H9 (cell line): Measurements from ENCODE around the gene PARP9. TPM values are rescaled to one million over a fixed set of nuclear protein-coding genes. Genes with fewer than 3 reads are reported as not detected.
"Not testable (repeated sequence)": the region's sequence is repeated elsewhere in the genome, so short reads cannot be mapped to it uniquely, and the experiment has no call there.

Experiments used
- DNase-seq: peaks from one replicate; pipeline ENCODE4 v3.0.0-alpha.2; 2017
- H2AFZ ChIP-seq: one replicate; pipeline ENCODE4 v1.6.1; 2013; ENCODE audit warnings: mild to moderate bottlenecking, low read length, control low read depth, moderate library complexity
- H2AK5ac ChIP-seq: 2 replicates; pipeline ENCODE4 v1.6.1; 2013; ENCODE audit warnings: low read length, control low read depth, mixed read lengths; ENCODE audit not compliant: insufficient read length
- H2BK120ac ChIP-seq: one replicate; pipeline ENCODE4 v1.6.1; 2013; ENCODE audit warnings: low read depth, mild to moderate bottlenecking, low read length, control low read depth, inconsistent platforms; ENCODE audit not compliant: poor library complexity, severe bottlenecking
- H2BK12ac ChIP-seq: 2 replicates; pipeline ENCODE4 v1.6.1; 2013; ENCODE audit warnings: low read length, control low read depth, mixed read lengths, low read depth; ENCODE audit not compliant: insufficient read length
- H2BK15ac ChIP-seq: 2 replicates; pipeline ENCODE4 v1.6.1; 2013; ENCODE audit warnings: low read depth, low read length, control low read depth
- H2BK20ac ChIP-seq: one replicate; pipeline ENCODE4 v1.6.1; 2013; ENCODE audit warnings: low read depth, mild to moderate bottlenecking, low read length, control low read depth, inconsistent platforms; ENCODE audit not compliant: poor library complexity, severe bottlenecking
- H2BK5ac ChIP-seq: 2 replicates; pipeline ENCODE4 v1.6.1; 2013; ENCODE audit warnings: low read length, control low read depth, mixed read lengths; ENCODE audit not compliant: insufficient read length
- H3K14ac ChIP-seq: 2 replicates; pipeline ENCODE4 v1.6.1; 2013; ENCODE audit warnings: low read length, control low read depth; ENCODE audit not compliant: insufficient read depth
- H3K18ac ChIP-seq: 2 replicates; pipeline ENCODE4 v1.6.1; 2013; ENCODE audit warnings: low read depth, mild to moderate bottlenecking, mixed read lengths, low read length, control low read depth; ENCODE audit not compliant: insufficient read length
- H3K23ac ChIP-seq: 2 replicates; pipeline ENCODE4 v1.6.1; 2013; ENCODE audit warnings: low read length, control low read depth, mixed read lengths, low read depth; ENCODE audit not compliant: insufficient read length
- H3K23me2 ChIP-seq: 2 replicates; pipeline ENCODE4 v1.6.1; 2013; ENCODE audit warnings: low read depth, mild to moderate bottlenecking, mixed read lengths, low read length, control low read depth; ENCODE audit not compliant: insufficient read length, poor library complexity, severe bottlenecking
- H3K27ac ChIP-seq: 2 replicates; pipeline ENCODE4 v1.5.1; 2013; ENCODE audit warnings: low read length, control low read depth, mixed read lengths, low read depth; ENCODE audit not compliant: insufficient read length
- H3K27me3 ChIP-seq: 2 replicates; pipeline ENCODE4 v1.6.1; 2013; ENCODE audit warnings: low read length, control low read depth, inconsistent platforms; ENCODE audit not compliant: insufficient read depth
- H3K4ac ChIP-seq: 2 replicates; pipeline ENCODE4 v1.6.1; 2013; ENCODE audit warnings: low read depth, mild to moderate bottlenecking, control low read depth, inconsistent platforms, low read length, moderate library complexity
- H3K4me1 ChIP-seq: 2 replicates; pipeline ENCODE4 v1.6.1; 2013; ENCODE audit warnings: low read length, control low read depth, inconsistent platforms; ENCODE audit not compliant: insufficient read depth
- H3K4me2 ChIP-seq: 2 replicates; pipeline ENCODE4 v1.6.1; 2013; ENCODE audit warnings: low read length, control low read depth, mixed read lengths; ENCODE audit not compliant: insufficient read length, insufficient read depth
- H3K56ac ChIP-seq: 2 replicates; pipeline ENCODE4 v1.6.1; 2013; ENCODE audit warnings: low read depth, mild to moderate bottlenecking, mixed read lengths, low read length, control low read depth; ENCODE audit not compliant: insufficient read length
- H3K79me1 ChIP-seq: 2 replicates; pipeline ENCODE4 v1.6.1; 2013; ENCODE audit warnings: low read depth, mild to moderate bottlenecking, moderate library complexity, low read length, control low read depth, inconsistent platforms; ENCODE audit not compliant: insufficient read depth, poor library complexity, severe bottlenecking
- H3K79me2 ChIP-seq: 2 replicates; pipeline ENCODE4 v1.6.1; 2013; ENCODE audit warnings: low read length, control low read depth, inconsistent platforms; ENCODE audit not compliant: insufficient read depth
- H3K9ac ChIP-seq: 2 replicates; pipeline ENCODE4 v1.6.1; 2013; ENCODE audit warnings: low read length, control low read depth, mixed read lengths; ENCODE audit not compliant: insufficient read length; ENCODE audit errors: extremely low read depth
- H3K9me3 ChIP-seq: one replicate; pipeline ENCODE4 v1.6.1; 2013; ENCODE audit warnings: low read depth, low read length, inconsistent platforms; ENCODE audit not compliant: control insufficient read depth
- H3T11ph ChIP-seq: one replicate; pipeline ENCODE4 v1.6.1; 2013; ENCODE audit warnings: mild to moderate bottlenecking, low read length, control low read depth, inconsistent platforms
- H4K20me1 ChIP-seq: one replicate; pipeline ENCODE4 v1.6.1; 2013; ENCODE audit not compliant: control insufficient read depth, insufficient read length, insufficient read depth
- H4K5ac ChIP-seq: 2 replicates; pipeline ENCODE4 v1.6.1; 2013; ENCODE audit warnings: low read depth, mild to moderate bottlenecking, mixed read lengths, low read length, control low read depth; ENCODE audit not compliant: insufficient read length
- H4K8ac ChIP-seq: replicated peaks from 2 replicates; pipeline ENCODE4 v1.6.1; 2013; ENCODE audit warnings: low read length, control low read depth, mixed read lengths, low read depth; ENCODE audit not compliant: insufficient read length
- H4K91ac ChIP-seq: 2 replicates; pipeline ENCODE4 v1.6.1; 2013; ENCODE audit warnings: low read depth, mild to moderate bottlenecking, moderate library complexity, mixed read lengths, low read length, control low read depth; ENCODE audit not compliant: insufficient read length
- H3K27ac Mint-ChIP-seq, 3 experiments: 2 replicates in 2 of 3; 3 replicates in 1 of 3; pipeline ENCODE4 v1.8.0; 2020 to 2021; ENCODE audit warnings: mixed read lengths in 3 of 3, mild to moderate bottlenecking in 1 of 3, moderate library complexity in 1 of 3
- H3K27me3 Mint-ChIP-seq: 2 replicates; pipeline ENCODE4 v1.8.0; 2021; ENCODE audit warnings: low read depth, mild to moderate bottlenecking, moderate library complexity, mixed read lengths
- H3K36me3 Mint-ChIP-seq, 3 experiments: 2 replicates in 2 of 3; 3 replicates in 1 of 3; pipeline ENCODE4 v1.8.0; 2020 to 2021; ENCODE audit warnings: low read depth in 3 of 3, mixed read lengths in 3 of 3; ENCODE audit not compliant: insufficient read depth in 1 of 3
- H3K4me1 Mint-ChIP-seq, 2 experiments: 2 replicates each; pipeline ENCODE4 v1.8.0; 2020; ENCODE audit warnings: mixed read lengths in 2 of 2
- H3K4me3 Mint-ChIP-seq, 2 experiments: 2 replicates in 1 of 2; 3 replicates in 1 of 2; pipeline ENCODE4 v1.8.0; 2020 to 2021; ENCODE audit warnings: mild to moderate bottlenecking in 2 of 2, mixed read lengths in 2 of 2, moderate library complexity in 1 of 2
- H3K9me3 Mint-ChIP-seq, 2 experiments: 2 replicates in 1 of 2; 3 replicates in 1 of 2; pipeline ENCODE4 v1.8.0; 2020; ENCODE audit warnings: mild to moderate bottlenecking in 2 of 2, mixed read lengths in 2 of 2, moderate library complexity in 1 of 2
- WGBS: extraction: QIAGEN DNeasy Blood & Tissue Kit; methylation state at CpG from one replicate; pipeline ENCODE4 v1.1.7; 2013; ENCODE audit warnings: missing lambda C conversion rate, low lambda C conversion rate, mixed read lengths; ENCODE audit not compliant: insufficient read length; ENCODE audit errors: extremely low coverage; 5-methylcytosine and 5-hydroxymethylcytosine counted together
- total RNA-seq: library from RNA; stranded (reverse); gene quantifications from 2 replicates; pipeline ENCODE4 v1.2.1, GENCODE V29; 2021
- TF ChIP-seq, protein P1 (sequence below): fragments of 200-600 bp; sonication (generic); conservative IDR thresholded peaks from 3 replicates; pipeline ENCODE4 v1.8.0; 2021; ENCODE audit warnings: antibody characterized with exemption, mild to moderate bottlenecking

Gene PARP9
- total RNA-seq, 1 experiment from 2014 or later = 3.4 TPM

DNA sequence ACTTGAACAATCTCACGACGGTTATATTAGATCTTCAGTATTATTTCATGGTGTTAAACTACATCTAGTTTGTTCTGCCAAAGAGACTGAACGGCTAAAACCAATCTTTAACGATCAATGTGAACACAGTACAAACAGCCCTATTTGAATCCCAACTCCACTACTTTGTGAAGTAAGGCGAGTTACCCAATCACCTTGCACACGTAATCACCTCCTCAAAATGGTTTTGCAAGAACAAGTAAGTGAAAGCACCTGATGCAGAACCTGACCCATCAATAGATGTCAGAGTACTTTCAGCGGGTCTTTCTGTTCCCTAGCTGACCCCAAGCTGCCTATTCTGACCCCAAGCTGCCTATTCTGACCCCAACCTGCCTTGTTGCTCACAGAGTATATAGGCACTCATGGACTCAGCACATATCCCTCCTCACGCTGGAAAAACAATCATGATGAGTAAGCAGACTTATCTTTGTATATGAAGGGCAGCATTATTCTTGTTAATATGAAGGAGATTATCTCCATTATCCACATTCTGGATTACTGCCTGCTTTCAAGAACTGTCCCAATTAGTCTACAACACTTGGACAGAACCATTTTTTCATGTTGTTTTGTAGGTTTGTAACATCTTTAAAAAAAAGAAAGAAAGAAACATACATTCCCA lies 53.1 kb downstream of the PARP9 start:
- no peak overlapping the region for H4K8ac ChIP-seq
- no peak overlapping the region for H3K9ac ChIP-seq
- no peak overlapping the region for H3T11ph ChIP-seq
- no peak overlapping the region; a peak in 1 of 7 replicates for H3K27ac Mint-ChIP-seq
- H3K56ac ChIP-seq = no peak overlapping the region
- no CpG with 5 or more reads among the region's 8 CpGs for WGBS
- no peaks in the 10 kb centered on the region for H3K9me3 ChIP-seq
- H3K14ac ChIP-seq = no peak overlapping the region
- H3K18ac ChIP-seq = no peak overlapping the region
- H2AFZ ChIP-seq = no peak overlapping the region
- H2BK20ac ChIP-seq = no peak overlapping the region
- no peaks in the 10 kb centered on the region for H3K27me3 Mint-ChIP-seq
- DNase-seq = no peak
- H3K79me1 ChIP-seq = peaks cover 3% of the 10 kb centered on the region
- H3K4ac ChIP-seq = no peak overlapping the region
- peaks cover 28% of the 10 kb centered on the region for H3K79me2 ChIP-seq
- no peak overlapping the region for H3K23ac ChIP-seq
- no peak overlapping the region for H3K4me3 Mint-ChIP-seq
- H3K4me1 ChIP-seq = no peaks in the 10 kb centered on the region; the same call in 1 of the 2 replicates
- peaks cover 48 to 50% of the 10 kb centered on the region in 2 experiments for H3K4me1 Mint-ChIP-seq
- H3K9me3 Mint-ChIP-seq = peaks cover 0 to 3% of the 10 kb centered on the region in 2 experiments; a peak in 1 of 5 replicates
- H4K91ac ChIP-seq = no peak overlapping the region
- no peak overlapping the region for H2BK15ac ChIP-seq
- peaks cover 11% of the 10 kb centered on the region for H3K23me2 ChIP-seq
- H2AK5ac ChIP-seq = no peak overlapping the region
- H3K27ac ChIP-seq = no peak overlapping the region
- no peak overlapping the region for H3K4me2 ChIP-seq
- TF ChIP-seq, protein P1, sequence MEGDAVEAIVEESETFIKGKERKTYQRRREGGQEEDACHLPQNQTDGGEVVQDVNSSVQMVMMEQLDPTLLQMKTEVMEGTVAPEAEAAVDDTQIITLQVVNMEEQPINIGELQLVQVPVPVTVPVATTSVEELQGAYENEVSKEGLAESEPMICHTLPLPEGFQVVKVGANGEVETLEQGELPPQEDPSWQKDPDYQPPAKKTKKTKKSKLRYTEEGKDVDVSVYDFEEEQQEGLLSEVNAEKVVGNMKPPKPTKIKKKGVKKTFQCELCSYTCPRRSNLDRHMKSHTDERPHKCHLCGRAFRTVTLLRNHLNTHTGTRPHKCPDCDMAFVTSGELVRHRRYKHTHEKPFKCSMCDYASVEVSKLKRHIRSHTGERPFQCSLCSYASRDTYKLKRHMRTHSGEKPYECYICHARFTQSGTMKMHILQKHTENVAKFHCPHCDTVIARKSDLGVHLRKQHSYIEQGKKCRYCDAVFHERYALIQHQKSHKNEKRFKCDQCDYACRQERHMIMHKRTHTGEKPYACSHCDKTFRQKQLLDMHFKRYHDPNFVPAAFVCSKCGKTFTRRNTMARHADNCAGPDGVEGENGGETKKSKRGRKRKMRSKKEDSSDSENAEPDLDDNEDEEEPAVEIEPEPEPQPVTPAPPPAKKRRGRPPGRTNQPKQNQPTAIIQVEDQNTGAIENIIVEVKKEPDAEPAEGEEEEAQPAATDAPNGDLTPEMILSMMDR = no peak
- no peak overlapping the region for H2BK5ac ChIP-seq
- H4K5ac ChIP-seq = no peak overlapping the region
- H2BK120ac ChIP-seq = no peak overlapping the region
- no peaks in the 10 kb centered on the region for H3K36me3 Mint-ChIP-seq
- H4K20me1 ChIP-seq = no peaks in the 10 kb centered on the region
- H3K27me3 ChIP-seq = no peaks in the 10 kb centered on the region
- no peak overlapping the region for H2BK12ac ChIP-seq

DNA sequence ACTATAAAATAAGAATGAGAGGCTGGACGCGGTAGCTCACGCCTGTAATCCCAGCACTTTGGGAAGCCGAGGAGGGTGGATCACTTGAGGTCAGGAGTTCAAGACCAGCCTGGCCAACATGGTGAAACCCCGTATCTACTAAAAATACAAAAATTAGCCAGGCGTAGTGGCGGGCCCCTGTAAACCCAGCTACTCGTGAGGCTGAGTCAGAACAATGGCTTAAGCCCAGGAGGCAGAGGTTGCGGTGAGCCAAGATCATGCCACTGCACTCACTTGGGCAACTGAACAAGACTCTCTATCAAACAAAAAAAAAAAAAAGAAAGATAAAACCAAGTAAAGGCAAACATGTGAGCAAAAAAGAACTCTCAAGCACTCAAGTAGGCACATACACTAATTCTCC lies 55.2 kb downstream of the PARP9 start:
- H3K79me1 ChIP-seq, H3K23ac ChIP-seq, H4K8ac ChIP-seq, H2AFZ ChIP-seq, H4K20me1 ChIP-seq, H3K36me3 Mint-ChIP-seq, H3K4me3 Mint-ChIP-seq, H3K9me3 Mint-ChIP-seq, H3K9me3 ChIP-seq, H2BK5ac ChIP-seq, H3K14ac ChIP-seq, H3K27ac ChIP-seq, DNase-seq, H3K27me3 ChIP-seq, H3K56ac ChIP-seq, H2BK15ac ChIP-seq, H3K9ac ChIP-seq, H3K4ac ChIP-seq, H4K91ac ChIP-seq, H4K5ac ChIP-seq, H2BK20ac ChIP-seq, H3K18ac ChIP-seq, H3T11ph ChIP-seq, H2BK120ac ChIP-seq, H2AK5ac ChIP-seq, H3K23me2 ChIP-seq, H2BK12ac ChIP-seq, H3K27ac Mint-ChIP-seq, H3K27me3 Mint-ChIP-seq, H3K4me1 ChIP-seq, H3K4me2 ChIP-seq: not testable (repeated sequence)
- H3K79me2 ChIP-seq = peaks cover 35% of the 10 kb centered on the region
- peaks cover 48 to 51% of the 10 kb centered on the region in 2 experiments for H3K4me1 Mint-ChIP-seq
- no CpG with 5 or more reads among the region's 9 CpGs for WGBS
